CD4-positive, alpha-beta T cell treated with Interleukin-4 for 1 hour (primary cell): ENCODE measurements around the gene PUS7L.
A peak's percentile ranks its signal among the peaks of the same experiment; 100 is the strongest.
"Not testable (repeated sequence)": the region's sequence is repeated elsewhere in the genome, so short reads cannot be mapped to it uniquely, and the experiment has no call there.

Experiments used
- DNase-seq, 2 donors: peaks; one replicate each; pipeline ENCODE4 v3.0.0-alpha.2; 2020 to 2022

The PUS7L gene

GRCh38 chr12:43758728-43759563 lies at the start of gene PUS7L, which contains the start of gene IRAK4:
TSS of gene PUS7L (minus strand) at chr12:43758790. CDS start at chr12:43755245, 3,545 bp downstream.
TSS of gene IRAK4 (plus strand) at chr12:43758951. CDS start at chr12:43768112, 9,161 bp downstream.
- DNase-seq = peak; percentile 97

- DNase-seq = no peak
Measured at GRCh38 chr12:43807386-43807785, 48.8 kb upstream of the PUS7L start.

- no peak for DNase-seq
Measured at GRCh38 chr12:43806737-43807072, 48.1 kb upstream of the PUS7L start.

GRCh38 chr12:43805860-43806736 lies 47.5 kb upstream of the PUS7L start, which contains the start of gene TWF1:
TSS of gene TWF1 (minus strand) at chr12:43806317. CDS start at chr12:43806245, 72 bp downstream.
- peak; percentile 81 to 85 for DNase-seq

- DNase-seq = peak in 1 of 2 donors; percentile 30
Measured at GRCh38 chr12:43805149-43805859, 46.7 kb upstream of the PUS7L start.

- DNase-seq = no peak
Measured at GRCh38 chr12:43797561-43798217, 39.1 kb upstream of the PUS7L start.

- no peak for DNase-seq
Measured at GRCh38 chr12:43795716-43796280, 37.2 kb upstream of the PUS7L start.

GRCh38 chr12:43789941-43790340 lies 31.4 kb upstream of the PUS7L start:
- DNase-seq = no peak

- no peak for DNase-seq
Measured at GRCh38 chr12:43786899-43787693, 28.5 kb upstream of the PUS7L start.

- peak in 1 of 2 donors; percentile 51 for DNase-seq
Measured at GRCh38 chr12:43776498-43776897, 17.9 kb upstream of the PUS7L start.

- no peak for DNase-seq
Measured at GRCh38 chr12:43766291-43766690, 7.7 kb upstream of the PUS7L start.

GRCh38 chr12:43764528-43764927 lies 5.9 kb upstream of the PUS7L start:
- DNase-seq = no peak

GRCh38 chr12:43763769-43764168 lies 5.2 kb upstream of the PUS7L start:
- DNase-seq = no peak

- no peak for DNase-seq
Measured at GRCh38 chr12:43762596-43762995, 4.0 kb upstream of the PUS7L start.

GRCh38 chr12:43761500-43761899 lies 2.9 kb upstream of the PUS7L start:
- DNase-seq = no peak

GRCh38 chr12:43760396-43760795 lies 1.8 kb upstream of the PUS7L start:
- DNase-seq = no peak

- no peak for DNase-seq
Measured at GRCh38 chr12:43758247-43758727, 303 bp downstream of the PUS7L start.

- DNase-seq = no peak
Measured at GRCh38 chr12:43754015-43754414, 4.6 kb downstream of the PUS7L start.

- DNase-seq = not testable (repeated sequence)
Measured at GRCh38 chr12:43751360-43751759, 7.2 kb downstream of the PUS7L start.

- DNase-seq = no peak
Measured at GRCh38 chr12:43750814-43751213, 7.8 kb downstream of the PUS7L start.

GRCh38 chr12:43749016-43749415 lies 9.6 kb downstream of the PUS7L start:
- DNase-seq = no peak
